CD14-positive monocyte (primary cell): Measurements from ENCODE around the gene ZNF771. TPM values are rescaled to one million over a fixed set of nuclear protein-coding genes. Genes with fewer than 3 reads are reported as not detected.

Experiments
- DNase-seq, 3 donors: peaks; one replicate each; pipeline ENCODE4 v3.0.0-alpha.2; 2011 to 2022
- H2AFZ ChIP-seq: 2 replicates; pipeline ENCODE4 v1.6.0; 2012; ENCODE audit warnings: mild to moderate bottlenecking, low read depth, low read length, inconsistent platforms; ENCODE audit not compliant: insufficient read depth, poor library complexity, severe bottlenecking
- H3K27ac ChIP-seq, 2 donors: 1 replicate in 1 of 2; 2 replicates in 1 of 2; pipeline ENCODE4 v1.5.1; 2012 to 2013; ENCODE audit warnings: low read length in 2 of 2, control low read depth in 1 of 2, inconsistent platforms in 1 of 2, low read depth in 1 of 2, mild to moderate bottlenecking in 1 of 2
- H3K27me3 ChIP-seq, 2 donors: one replicate each; pipeline versions ENCODE4 v1.6.0 to v1.6.1; 2011 to 2013; ENCODE audit warnings: low read length in 2 of 2; ENCODE audit not compliant: control insufficient read depth in 2 of 2, insufficient read depth in 2 of 2
- H3K36me3 ChIP-seq, 2 donors: replicated peaks in 1 of 2; 1 replicate in 1 of 2; 2 replicates in 1 of 2; pipeline versions ENCODE4 v1.5.1 to v1.6.1; 2012 to 2013; ENCODE audit warnings: low read length in 2 of 2, control low read depth in 1 of 2, inconsistent platforms in 1 of 2, mild to moderate bottlenecking in 1 of 2; ENCODE audit not compliant: insufficient read depth in 2 of 2, control insufficient read depth in 1 of 2
- H3K4me1 ChIP-seq, 2 donors: 1 replicate in 1 of 2; 2 replicates in 1 of 2; pipeline versions ENCODE4 v1.5.1 to v1.6.1; 2012 to 2013; ENCODE audit warnings: low read length in 2 of 2, control low read depth in 1 of 2, inconsistent platforms in 1 of 2, mild to moderate bottlenecking in 1 of 2, moderate library complexity in 1 of 2; ENCODE audit not compliant: insufficient read depth in 2 of 2, control insufficient read depth in 1 of 2
- H3K4me2 ChIP-seq: replicated peaks from 2 replicates; pipeline ENCODE3; 2012; ENCODE audit warnings: low read length, moderate library complexity, mild to moderate bottlenecking; ENCODE audit not compliant: poor library complexity, severe bottlenecking; ENCODE audit errors: extremely low read depth
- H3K4me3 ChIP-seq, 3 experiments: fragments of 200-600 bp in 1 of 3; sonication (generic) in 1 of 3; replicated peaks in 1 of 3; 1 replicate in 2 of 3; 2 replicates in 1 of 3; pipeline ENCODE4 v1.5.1; 2011 to 2013; ENCODE audit warnings: low read length in 3 of 3, mild to moderate bottlenecking in 3 of 3, control low read depth in 2 of 3, low read depth in 2 of 3, inconsistent platforms in 1 of 3, moderate library complexity in 1 of 3
- H3K79me2 ChIP-seq: 2 replicates; pipeline ENCODE4 v1.6.0; 2012; ENCODE audit warnings: mild to moderate bottlenecking, control low read depth, inconsistent platforms, low read length, moderate library complexity; ENCODE audit not compliant: insufficient read depth
- H3K9ac ChIP-seq: 2 replicates; pipeline ENCODE4 v1.6.0; 2017; ENCODE audit warnings: low read length, mild to moderate bottlenecking; ENCODE audit not compliant: insufficient read depth, poor library complexity, severe bottlenecking
- H3K9me3 ChIP-seq, 2 donors: replicated peaks in 1 of 2; 1 replicate in 1 of 2; 2 replicates in 1 of 2; pipeline versions ENCODE4 v1.5.1 to v1.6.1; 2012 to 2013; ENCODE audit warnings: low read length in 2 of 2, control low read depth in 1 of 2; ENCODE audit not compliant: control insufficient read depth in 1 of 2, insufficient read depth in 1 of 2
- H4K20me1 ChIP-seq: 2 replicates; pipeline ENCODE4 v1.6.0; 2012; ENCODE audit warnings: mild to moderate bottlenecking, low read length, control low read depth, moderate library complexity; ENCODE audit not compliant: insufficient read depth
- H3K27ac Mint-ChIP-seq, 7 donors: one replicate each; pipeline ENCODE4 v1.8.0; 2020; ENCODE audit warnings: mild to moderate bottlenecking in 7 of 7, mixed read lengths in 7 of 7, moderate library complexity in 6 of 7, inconsistent platforms in 2 of 7
- H3K27me3 Mint-ChIP-seq, 3 donors: one replicate each; pipeline ENCODE4 v1.8.0; 2021 to 2022; ENCODE audit warnings: low read depth in 3 of 3, mild to moderate bottlenecking in 3 of 3, mixed read lengths in 3 of 3, moderate library complexity in 3 of 3, inconsistent platforms in 1 of 3
- H3K36me3 Mint-ChIP-seq, 2 donors: one replicate each; pipeline ENCODE4 v1.8.0; 2020; ENCODE audit warnings: mixed read lengths in 2 of 2, inconsistent platforms in 1 of 2, mild to moderate bottlenecking in 1 of 2
- H3K4me1 Mint-ChIP-seq: one replicate; pipeline ENCODE4 v1.8.0; 2020; ENCODE audit warnings: mild to moderate bottlenecking, mixed read lengths
- H3K4me3 Mint-ChIP-seq, 2 donors: one replicate each; pipeline ENCODE4 v1.8.0; 2020; ENCODE audit warnings: mild to moderate bottlenecking in 2 of 2, mixed read lengths in 2 of 2, moderate library complexity in 1 of 2
- H3K9me3 Mint-ChIP-seq, 7 donors: one replicate each; pipeline ENCODE4 v1.8.0; 2020 to 2022; ENCODE audit warnings: mixed read lengths in 7 of 7, mild to moderate bottlenecking in 6 of 7, moderate library complexity in 6 of 7, inconsistent platforms in 2 of 7
- WGBS: methylation state at CpG from one replicate; pipeline ENCODE4 v1.1.5; 2013; ENCODE audit warnings: missing lambda C conversion rate; ENCODE audit not compliant: insufficient coverage; 5-methylcytosine and 5-hydroxymethylcytosine counted together
- intact Hi-C, 2 donors: fragments of 100-400 bp; cut with micrococcal nuclease; formaldehyde crosslinking; loops; one replicate each; pipeline versions ENCODE4 v1.15.0 to v1.15.1; 2023
- polyA plus RNA-seq, 3 donors: library from polyadenylated mRNA; depleted of rRNA in 1 of 3; unstranded in 2 of 3; stranded (reverse) in 1 of 3; fragments of 300-500 nt in 2 of 3; fragments of >200 nt in 1 of 3; fragmentation: Illumina TruSeq in 2 of 3; gene quantifications; 1 replicate in 2 of 3; 2 replicates in 1 of 3; pipeline ENCODE4 v1.2.3, GENCODE V29; 2012 to 2021
- TF ChIP-seq, protein P1 (sequence below): fragments of 200-600 bp; IDR thresholded peaks from one replicate; pipeline ENCODE4 v1.8.0; 2022; ENCODE audit warnings: antibody characterized with exemption, mild to moderate bottlenecking

Gene ZNF771
- polyA plus RNA-seq, 3 donors = 0.39 to 0.68 (median 0.51) TPM

DNA sequence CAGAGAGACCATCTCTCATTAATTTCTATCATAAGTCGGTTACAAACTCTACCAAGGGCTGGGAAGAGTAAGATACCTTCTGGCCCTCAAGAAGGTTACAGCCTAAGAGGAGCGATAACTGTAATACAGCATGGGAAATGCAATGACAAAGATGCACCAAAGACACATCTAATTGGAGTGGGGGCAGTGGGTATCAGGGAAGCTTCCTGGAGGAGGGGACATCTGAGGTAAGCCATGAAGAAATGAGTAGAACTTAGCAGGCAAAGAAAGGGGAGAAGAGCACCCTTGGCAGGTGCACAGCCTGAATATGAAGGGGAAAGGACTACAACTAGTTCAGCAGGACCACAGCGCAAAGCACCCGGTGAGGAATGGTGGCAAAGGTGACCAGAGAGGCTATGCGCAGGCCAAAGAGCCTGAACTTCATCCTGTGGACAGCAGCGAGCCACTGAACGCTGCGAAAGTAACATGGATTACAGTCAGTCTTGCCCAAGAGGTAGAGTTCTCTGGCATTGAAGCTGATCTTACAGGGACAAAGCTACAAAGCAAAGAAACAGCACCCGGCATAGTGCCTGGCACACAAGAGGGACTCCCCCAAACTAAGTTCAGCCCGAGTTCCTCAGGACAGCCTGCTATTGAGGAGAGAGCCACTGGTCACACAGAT is 39.9 kb upstream of the ZNF771 start:
- H3K27me3 Mint-ChIP-seq = peaks cover 0 to 3% (median 0%) of the 10 kb centered on the region in 3 donors
- peaks cover 0 to 6% (median 0%) of the 10 kb centered on the region in 7 donors for H3K9me3 Mint-ChIP-seq
- peaks cover 27 to 40% of the 10 kb centered on the region in 2 donors for H3K4me1 ChIP-seq
- TF ChIP-seq, protein P1, sequence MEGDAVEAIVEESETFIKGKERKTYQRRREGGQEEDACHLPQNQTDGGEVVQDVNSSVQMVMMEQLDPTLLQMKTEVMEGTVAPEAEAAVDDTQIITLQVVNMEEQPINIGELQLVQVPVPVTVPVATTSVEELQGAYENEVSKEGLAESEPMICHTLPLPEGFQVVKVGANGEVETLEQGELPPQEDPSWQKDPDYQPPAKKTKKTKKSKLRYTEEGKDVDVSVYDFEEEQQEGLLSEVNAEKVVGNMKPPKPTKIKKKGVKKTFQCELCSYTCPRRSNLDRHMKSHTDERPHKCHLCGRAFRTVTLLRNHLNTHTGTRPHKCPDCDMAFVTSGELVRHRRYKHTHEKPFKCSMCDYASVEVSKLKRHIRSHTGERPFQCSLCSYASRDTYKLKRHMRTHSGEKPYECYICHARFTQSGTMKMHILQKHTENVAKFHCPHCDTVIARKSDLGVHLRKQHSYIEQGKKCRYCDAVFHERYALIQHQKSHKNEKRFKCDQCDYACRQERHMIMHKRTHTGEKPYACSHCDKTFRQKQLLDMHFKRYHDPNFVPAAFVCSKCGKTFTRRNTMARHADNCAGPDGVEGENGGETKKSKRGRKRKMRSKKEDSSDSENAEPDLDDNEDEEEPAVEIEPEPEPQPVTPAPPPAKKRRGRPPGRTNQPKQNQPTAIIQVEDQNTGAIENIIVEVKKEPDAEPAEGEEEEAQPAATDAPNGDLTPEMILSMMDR = no peak
- H3K4me2 ChIP-seq = peak overlapping the region; percentile 100
- no peaks in the 10 kb centered on the region for H3K9me3 ChIP-seq
- H3K27me3 ChIP-seq = no peaks in the 10 kb centered on the region
- H3K4me1 Mint-ChIP-seq = peaks cover 43% of the 10 kb centered on the region
- no peak overlapping the region for H2AFZ ChIP-seq
- peak overlapping the region; percentile 84 to 97 (median 92) for H3K27ac Mint-ChIP-seq
- intact Hi-C loops = no loop called here
- peak in 1 of 3 donors; percentile 7 for DNase-seq
- peak overlapping the region; percentile 57 to 96 (median 60) for H3K4me3 ChIP-seq
- H3K9ac ChIP-seq = peak overlapping the region; percentile 88
- peaks cover 31 to 48% of the 10 kb centered on the region in 2 donors for H3K36me3 ChIP-seq
- H3K79me2 ChIP-seq = peaks cover 75% of the 10 kb centered on the region
- peaks cover 33 to 47% of the 10 kb centered on the region in 2 donors for H3K36me3 Mint-ChIP-seq
- peaks cover 66% of the 10 kb centered on the region for H4K20me1 ChIP-seq
- WGBS = 77% methylated on average over 8 of the region's 10 CpGs
- H3K4me3 Mint-ChIP-seq = peak overlapping the region; percentile 92 to 97
- peak overlapping the region in 1 of 2 donors; percentile 86 for H3K27ac ChIP-seq

DNA sequence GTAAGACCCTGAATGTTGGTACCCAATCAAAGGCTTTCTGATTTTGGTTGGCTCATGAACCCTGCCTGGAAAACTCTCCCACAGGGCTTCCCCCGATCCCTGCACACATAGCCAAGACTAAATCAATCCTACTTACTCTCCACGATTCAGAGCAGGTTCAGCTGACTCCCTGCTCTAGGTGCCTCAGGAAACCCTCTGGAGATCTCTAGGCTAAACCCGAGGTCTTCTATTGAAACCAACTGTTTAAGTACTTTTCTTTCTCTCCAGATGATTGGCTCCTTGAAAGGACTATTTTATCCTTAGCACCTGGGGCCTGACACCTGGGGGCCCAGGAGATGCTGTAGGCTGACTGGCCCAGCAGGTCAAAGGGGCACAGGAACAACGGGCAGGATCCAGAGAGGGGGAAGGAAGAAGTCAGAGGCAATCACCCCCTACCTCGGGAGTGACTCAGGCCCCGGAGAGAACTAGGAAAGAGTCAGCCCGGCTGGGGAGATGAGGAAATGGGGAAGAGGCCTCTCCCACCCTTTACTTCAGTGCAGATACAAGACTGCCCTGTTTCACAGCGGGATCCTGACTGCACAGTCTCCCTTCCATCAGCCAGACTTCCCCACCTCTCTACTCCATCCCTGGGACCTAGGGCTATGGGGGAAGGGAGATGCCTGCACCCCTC is 39.1 kb upstream of the ZNF771 start:
- 100% methylated on average over 1 of the region's 8 CpGs for WGBS
- intact Hi-C loops = no loop called here
- Mint-ChIP-seq H3K4me3 (peak overlapping the region; percentile 92 to 97), H3K36me3 (peaks cover 28 to 39% of the 10 kb centered on the region in 2 donors), H3K27me3 (peaks cover 0 to 6% (median 0%) of the 10 kb centered on the region in 3 donors), H3K4me1 (peaks cover 43% of the 10 kb centered on the region), H3K9me3 (peaks cover 0 to 6% (median 0%) of the 10 kb centered on the region in 7 donors), H3K27ac (peak overlapping the region; percentile 86 to 97 (median 94))
- TF ChIP-seq, protein P1 = no peak
- no peaks in the 10 kb centered on the region for H3K27me3 ChIP-seq
- DNase-seq = peak; percentile 70 to 89 (median 85)
- H3K36me3 ChIP-seq = peaks cover 25 to 41% of the 10 kb centered on the region in 2 donors
- H3K4me1 ChIP-seq = peaks cover 27 to 40% of the 10 kb centered on the region in 2 donors
- H3K9ac ChIP-seq = peak overlapping the region; percentile 88
- H3K9me3 ChIP-seq = no peaks in the 10 kb centered on the region
- H4K20me1 ChIP-seq = peaks cover 58% of the 10 kb centered on the region
- H2AFZ ChIP-seq = no peak overlapping the region
- peak overlapping the region; percentile 68 to 86 for H3K27ac ChIP-seq
- H3K4me2 ChIP-seq = peak overlapping the region; percentile 100
- peak overlapping the region; percentile 57 to 96 (median 60) for H3K4me3 ChIP-seq
- peaks cover 68% of the 10 kb centered on the region for H3K79me2 ChIP-seq
